Suppressor macrophage treated with lipopolysaccharide for 1 hour (primary cell): ENCODE results near the gene ASB4.
"Not testable (repeated sequence)": the region's sequence is repeated elsewhere in the genome, so short reads cannot be mapped to it uniquely, and the experiment has no call there.

ENCODE experiments used
- DNase-seq, 3 donors: peaks; one replicate each; pipeline ENCODE4 v3.0.0-alpha.2; 2020 to 2022

Gene ASB4

DNA sequence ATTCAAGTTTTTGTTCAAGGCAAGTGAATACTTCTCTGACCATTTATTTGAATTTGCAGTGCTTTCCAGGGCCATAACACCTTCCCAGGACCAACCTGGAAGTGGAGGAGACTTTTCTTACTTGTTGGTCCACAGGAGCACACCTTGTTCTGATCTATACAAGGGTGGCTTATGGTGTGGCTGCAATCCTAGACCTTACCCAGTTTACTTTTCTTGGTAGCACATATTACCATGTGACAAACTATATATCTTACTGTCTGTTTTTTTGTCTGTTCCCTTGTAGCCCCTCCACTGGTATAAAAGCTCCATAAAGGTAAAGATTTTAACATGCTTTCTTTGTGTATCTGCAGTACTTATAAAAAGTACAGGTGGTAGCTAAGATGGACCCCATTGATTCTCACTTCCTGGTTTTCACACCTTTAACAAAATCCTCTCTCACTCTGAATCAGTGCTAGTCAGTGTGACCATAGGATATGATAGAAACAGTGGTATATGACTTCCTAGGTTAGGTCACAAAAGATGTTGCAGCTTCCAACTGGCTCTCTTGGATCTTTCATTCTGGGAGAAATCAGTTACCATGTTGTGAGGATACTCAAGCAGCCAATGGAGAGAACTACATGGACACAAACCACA is 5.6 kb upstream of the ASB4 start:
- DNase-seq: no peak

DNA sequence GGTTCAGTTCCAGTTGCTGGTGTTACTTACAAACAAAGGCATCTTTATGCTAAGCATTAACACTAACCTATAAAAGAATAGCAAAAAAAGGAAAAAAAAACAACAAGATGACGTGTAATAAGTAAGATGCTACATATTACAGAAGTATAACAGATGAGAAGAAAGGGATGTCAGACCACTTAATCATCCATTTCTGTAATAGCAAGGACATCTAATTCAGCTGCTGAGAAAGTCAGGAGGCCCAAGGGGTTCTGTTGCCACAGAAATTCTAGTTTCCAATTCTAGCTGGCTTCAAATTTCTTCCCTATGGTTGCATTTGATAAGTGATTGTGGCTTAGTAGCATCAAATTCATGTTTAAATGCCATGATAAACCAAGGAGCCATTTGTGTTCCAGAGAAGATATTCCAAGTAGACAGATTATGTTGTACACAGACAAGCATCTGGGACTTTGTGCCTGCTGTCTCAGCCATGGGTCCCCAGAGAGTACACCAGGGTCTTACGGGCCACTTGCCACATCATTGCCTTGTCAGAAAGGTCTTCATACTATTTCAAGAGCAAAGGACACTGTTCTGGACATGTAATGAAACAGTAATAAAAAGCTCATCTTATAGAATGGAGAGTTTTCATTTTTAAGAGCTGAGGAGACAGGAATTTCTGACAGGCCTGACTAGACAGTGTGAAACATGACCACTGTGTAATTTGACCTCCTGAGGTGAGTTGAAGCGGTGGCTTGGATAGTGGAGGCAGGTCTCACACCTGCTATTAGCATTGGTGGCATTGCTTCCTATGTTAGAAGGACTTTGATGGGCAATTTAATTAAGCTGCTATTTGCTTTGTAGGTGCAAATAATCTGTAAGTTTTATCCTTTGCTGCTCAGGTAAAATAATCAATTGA is 4.2 kb upstream of the ASB4 start:
- DNase-seq: no peak

DNA sequence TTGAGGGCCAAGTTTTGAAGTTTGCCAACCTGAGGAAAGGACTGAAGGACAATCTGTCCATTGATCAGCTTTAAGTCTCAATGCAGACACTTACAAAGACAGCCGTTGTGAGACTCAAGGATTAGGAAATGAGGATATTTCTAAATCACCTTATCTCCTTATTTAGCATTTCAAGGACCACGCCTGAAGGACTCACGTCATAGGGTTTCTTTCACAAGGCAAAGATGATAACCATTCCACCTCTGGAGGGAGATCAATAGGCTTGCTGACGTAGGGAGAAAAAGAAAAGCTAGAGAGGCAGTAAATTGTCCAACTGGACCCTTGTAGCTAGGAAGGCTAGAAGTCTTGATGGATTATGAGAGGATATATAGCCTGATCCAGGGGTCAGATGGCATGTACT is 3.3 kb upstream of the ASB4 start:
- DNase-seq: no peak

DNA sequence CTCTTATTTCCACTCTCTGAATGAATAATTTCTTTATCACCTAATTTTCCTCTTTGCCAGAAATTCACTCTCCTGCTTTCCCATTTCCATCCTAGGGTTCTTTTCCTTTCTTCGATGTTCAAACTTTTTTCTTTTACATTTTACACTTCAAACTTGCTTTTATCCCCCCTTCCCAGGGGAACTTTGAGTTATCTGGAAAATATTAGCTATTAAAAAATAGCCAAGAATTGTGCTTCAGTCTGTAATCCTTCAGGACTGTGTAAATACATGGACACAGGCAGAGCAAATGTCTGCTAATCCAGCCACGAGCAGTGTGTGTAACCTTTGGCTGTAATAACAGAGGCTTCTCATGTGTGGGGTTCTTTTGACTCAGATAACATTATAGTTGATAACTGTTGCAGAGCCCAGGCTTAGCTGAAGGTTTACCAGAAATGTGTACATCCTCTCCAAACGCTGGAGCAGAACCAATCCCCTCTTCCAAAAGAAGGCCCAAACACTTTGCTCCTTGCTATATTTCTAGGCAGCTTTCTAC is 4.6 kb downstream of the ASB4 start:
- DNase-seq: no peak

- DNase-seq: no peak
Measured at GRCh38 chr7:95491201-95491600, 5.5 kb downstream of the ASB4 start.

DNA sequence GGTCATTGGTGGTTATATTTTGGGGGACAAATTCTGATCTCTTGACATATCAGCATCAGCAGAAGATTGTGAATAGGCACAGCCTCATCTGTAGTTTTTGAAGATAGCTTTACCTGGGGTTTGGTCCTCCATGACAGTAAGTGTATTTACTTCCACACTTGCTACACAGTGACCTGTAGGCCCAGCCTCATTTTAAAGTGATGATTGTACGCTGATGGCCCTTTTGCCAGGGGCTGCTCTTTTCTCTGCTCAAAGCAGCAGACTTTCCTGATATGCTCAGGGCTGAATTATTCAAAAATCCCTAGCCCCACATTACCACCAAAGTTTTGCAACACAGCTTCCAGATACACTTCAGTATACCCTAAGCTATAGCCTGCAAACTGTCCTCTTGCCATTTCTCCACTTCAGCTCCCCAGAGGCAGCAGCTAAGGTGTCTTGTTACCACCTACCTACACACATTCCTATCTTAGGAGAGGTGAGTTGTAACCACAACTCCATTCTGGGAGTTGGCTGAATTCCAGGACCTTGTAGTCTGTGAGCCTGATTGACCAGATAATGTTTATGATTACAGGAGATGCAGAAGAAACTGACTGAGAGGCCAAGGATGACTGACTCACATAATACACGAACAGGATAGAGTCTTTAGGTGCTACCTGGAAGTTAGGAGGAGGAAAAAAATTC is 6.0 kb downstream of the ASB4 start:
- no peak for DNase-seq

DNA sequence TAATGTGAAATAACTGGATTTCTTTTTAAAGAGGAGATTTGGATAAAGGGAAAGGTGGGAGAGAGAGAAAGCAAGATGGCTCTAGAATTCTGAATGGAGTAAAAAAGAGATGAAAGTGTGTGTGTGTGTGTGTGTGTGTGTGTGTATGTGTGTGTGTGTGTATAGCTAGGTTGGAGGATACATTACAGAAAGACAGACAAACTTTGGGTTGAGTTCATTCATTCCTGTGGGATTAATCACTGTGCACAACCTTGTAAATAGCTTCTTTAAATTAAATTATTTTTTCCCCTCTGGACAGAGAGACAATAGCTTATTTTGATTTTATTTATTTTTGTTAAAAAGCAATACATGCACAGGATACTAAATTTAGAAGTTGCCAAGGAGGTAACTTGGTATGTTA is 7.5 kb downstream of the ASB4 start:
- no peak for DNase-seq

- DNase-seq: no peak
Measured at GRCh38 chr7:95493844-95494243, 8.1 kb downstream of the ASB4 start.

DNA sequence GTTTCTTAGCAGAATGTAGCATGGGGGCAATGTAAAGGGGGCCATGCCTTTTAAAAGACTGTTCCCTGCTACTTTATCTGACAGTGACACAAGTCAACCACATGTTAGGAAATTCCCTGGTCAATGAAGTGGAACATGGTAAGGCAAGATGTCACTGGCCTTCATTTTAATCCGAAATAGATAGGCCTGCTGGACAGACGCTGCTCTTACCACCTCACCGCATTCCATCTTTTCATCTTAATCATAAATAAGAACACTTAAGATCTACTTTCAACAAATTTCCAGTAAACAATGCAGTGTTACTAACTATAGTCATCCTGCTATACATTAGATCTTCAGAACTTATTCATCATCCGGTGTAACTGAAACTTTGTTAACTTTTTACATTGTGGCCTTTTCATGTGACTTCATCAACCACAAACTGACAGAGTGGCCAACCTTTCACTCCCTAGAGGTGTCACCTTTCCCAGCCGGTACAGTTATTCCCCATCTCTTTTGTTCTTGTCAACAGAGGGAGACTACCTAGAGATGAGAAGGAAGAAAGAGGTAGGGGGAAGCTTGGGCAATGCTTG is 15.6 kb downstream of the ASB4 start:
- DNase-seq: no peak

DNA sequence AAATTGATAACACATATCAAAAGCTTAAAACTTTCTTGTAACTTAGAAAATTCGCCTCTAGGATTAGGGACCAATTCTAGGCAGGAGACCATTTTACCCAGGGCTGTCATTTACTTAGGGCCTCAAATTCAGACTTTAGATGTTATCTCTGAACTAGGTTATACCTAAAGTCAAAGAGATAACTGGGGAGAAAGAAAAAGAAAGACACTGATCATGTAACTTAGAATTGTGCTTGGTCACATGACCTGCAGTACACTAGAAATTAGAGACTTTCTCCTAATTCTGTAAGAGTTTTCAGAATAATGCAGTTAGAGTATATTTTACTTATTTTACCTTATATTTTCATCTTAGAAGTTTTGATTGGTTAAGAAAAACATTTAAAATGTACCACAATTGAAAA is 16.7 kb downstream of the ASB4 start:
- DNase-seq: no peak

- no peak for DNase-seq
Measured at GRCh38 chr7:95503271-95504131, 17.8 kb downstream of the ASB4 start.

DNA sequence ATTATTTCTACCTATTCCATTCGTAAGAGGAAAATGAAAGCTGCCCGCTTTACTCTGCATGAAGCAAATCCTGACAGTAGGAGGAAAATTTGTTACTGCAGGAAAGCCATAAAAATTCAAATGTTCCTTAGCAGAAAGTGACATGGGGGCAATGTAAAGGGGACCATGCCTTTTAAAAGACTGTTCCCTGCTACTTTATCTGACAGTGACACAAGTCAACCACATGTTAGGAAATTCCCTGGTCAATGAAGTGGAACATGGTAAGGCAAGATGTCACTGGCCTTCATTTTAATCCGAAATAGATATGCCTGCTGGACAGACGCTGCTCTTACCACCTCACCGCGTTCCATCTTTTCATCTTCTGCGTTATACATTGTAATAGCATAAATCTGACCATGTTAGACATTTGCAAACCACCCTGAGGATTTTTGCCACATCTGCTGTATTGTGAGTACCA is 18.4 kb downstream of the ASB4 start:
- not testable (repeated sequence) for DNase-seq

DNA sequence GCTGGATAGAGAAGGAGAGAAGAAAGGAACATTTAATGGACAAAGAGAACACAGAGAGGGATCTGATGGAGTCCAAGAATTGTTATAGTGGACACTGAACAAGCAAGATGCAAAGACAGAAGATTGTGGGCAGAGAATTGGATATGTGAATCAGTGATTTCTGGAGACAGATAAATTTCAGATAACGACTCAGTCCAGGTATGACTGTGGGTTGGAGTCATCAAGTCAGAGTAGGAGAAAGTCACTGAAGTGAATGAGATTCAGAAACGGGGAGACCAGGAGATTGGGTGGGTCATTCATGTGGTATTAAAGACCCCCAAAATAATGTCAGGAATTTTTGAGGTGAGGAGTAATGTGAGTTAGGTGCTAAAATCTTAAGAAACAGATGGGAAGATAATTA is 23.0 kb downstream of the ASB4 start:
- DNase-seq: no peak

DNA sequence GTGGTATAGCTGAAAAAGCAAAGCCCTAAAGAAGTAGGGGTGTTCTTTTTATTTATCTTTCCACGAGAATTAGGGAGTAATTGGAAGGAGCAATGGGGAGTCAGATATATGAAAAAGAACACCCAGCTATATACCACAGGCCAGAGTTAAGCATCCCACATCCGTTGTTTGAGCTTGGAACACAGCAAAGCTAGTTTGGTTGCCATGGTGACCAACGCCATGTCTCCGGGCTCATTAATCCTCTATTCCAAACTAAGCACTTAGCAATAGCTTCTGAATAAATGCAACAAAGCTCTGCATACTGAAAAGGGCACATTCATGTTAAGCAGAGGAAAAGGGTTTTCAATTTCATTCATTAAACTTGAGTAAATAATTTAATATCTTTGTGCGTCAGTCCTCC is 23.5 kb downstream of the ASB4 start:
- DNase-seq: no peak

DNA sequence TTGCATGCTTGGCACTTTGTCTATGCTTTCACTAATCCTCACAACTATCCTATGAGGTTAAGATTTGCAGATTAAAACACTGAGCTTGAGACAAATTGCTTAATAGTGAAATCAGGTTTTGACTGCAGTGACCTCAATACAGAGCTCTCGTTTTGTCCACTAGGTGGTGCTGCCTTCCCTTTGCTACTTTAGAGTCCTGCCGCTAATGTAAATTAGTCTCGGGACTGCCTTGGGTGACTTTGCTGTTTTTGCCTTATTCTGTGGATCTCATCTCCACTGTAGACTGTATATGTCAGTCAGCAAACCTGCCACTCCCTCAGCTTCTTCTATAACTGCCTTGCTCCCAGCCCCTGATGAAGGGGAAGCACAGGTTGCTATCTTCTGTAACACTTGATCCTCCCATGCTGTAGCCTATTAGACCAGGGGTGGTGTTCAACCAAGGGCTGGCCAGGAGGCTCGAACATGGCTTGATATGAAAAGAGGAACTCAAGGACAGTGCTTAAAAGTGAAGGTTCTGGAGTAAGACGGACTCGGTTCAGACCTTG is 26.0 kb downstream of the ASB4 start:
- peak; percentile 81 to 91 (median 86) for DNase-seq

DNA sequence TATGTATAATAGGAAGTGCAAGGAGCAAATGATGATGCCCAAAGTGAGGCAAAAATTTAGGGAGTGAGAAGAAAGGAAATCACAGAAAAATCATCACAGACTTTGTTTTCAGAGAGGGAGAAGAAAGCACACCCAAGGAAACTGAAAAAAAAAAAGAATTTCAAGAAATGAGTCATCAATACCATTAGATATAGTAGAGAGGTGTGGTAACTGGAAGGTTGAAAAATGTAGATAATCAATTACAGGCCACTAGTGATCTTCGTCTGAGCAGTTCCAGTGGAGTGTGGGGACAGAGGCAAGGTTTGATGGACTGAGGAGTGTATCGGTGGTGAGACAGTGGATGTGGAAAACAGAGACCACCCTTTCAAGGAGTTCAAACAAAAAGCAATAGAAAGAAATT is 31.7 kb downstream of the ASB4 start:
- no peak for DNase-seq

GRCh38 chr7:95517870-95518269 is 32.1 kb downstream of the ASB4 start:
- no peak for DNase-seq

DNA sequence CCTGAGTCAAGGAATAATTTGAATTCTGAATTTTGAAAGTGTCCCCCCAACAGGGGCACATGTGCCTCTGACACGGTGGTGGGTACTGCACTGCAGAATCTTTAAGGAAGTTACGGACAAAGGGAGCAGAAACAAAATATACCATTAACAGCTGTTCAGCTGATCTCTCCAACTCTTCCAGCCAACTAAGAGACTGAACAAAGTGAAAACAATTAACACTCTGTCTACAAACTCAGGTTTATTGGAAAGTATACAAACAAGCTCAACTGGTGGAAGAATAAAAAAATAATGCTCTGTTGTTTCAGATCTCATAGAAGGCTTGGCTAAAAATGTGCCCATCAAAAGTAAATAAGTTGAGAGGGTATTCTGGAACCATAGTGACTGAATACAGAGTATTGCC is 34.4 kb downstream of the ASB4 start:
- DNase-seq: no peak

DNA sequence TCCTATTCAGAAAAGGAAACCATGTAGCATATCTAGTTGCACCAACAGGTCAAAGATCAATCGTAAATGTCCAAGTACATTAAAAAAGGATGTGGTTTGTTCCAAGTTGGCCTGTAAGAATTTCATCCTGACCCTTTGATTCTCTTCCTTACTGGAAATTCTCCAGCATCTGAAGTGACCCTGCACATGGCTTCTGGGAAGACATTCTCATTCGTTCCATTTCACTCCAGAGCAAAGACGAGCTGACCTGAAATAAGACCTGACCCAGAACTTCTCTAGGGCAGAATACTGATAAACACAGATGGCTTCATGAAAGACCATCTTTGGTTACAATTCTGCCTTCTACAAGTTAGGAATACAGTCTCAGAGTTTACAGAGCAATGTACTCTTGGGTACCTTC is 39.8 kb downstream of the ASB4 start:
- DNase-seq: no peak

DNA sequence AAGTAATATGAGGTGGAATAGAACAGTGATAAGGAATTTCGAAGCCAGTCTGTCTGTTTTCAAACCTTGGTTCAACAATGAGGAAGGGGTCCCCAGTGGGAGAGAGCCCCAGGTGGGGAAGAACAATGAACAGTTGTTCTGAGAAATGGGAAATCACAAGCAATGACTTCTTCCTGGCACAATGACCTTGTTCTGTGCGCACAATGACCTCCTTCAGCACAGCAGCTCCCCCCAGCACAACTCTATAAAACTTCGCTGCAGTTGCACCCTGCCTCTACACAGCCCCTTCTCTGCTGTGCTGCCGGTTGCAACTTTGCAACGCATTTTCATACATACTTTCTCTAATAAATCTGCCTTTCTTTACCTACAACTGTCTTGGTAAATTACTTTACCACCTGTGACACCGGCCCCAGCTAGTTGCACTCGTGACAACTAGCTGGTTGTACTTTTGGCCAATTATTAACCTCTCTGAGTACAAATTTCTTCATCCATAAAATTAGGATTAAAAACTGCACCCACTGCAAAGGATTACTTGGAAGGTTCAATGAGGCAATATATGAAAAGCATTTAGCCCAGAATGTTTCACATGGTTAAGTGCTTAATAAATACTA is 40.5 kb downstream of the ASB4 start:
- no peak for DNase-seq

- DNase-seq: peak; percentile 63 to 77 (median 74)
Measured at GRCh38 chr7:95527033-95527775, 41.5 kb downstream of the ASB4 start.
